ENCODE data around the gene CLIC5. TPM values are rescaled to one million over a fixed set of nuclear protein-coding genes. Genes with fewer than 3 reads are reported as not detected.
A peak's percentile ranks its signal among the peaks of the same experiment; 100 is the strongest.

Gene CLIC5
- 1 to 10 TPM; 2.7 to 4.8 TPM for total RNA-seq
- polyA plus RNA-seq (ENCODE audit: insufficient read depth, low read depth, low replicate concordance), result 17.1 TPM
- long read RNA-seq, donor 1, result 0 reads
- long read RNA-seq, donor 2, result 0 reads

DNA sequence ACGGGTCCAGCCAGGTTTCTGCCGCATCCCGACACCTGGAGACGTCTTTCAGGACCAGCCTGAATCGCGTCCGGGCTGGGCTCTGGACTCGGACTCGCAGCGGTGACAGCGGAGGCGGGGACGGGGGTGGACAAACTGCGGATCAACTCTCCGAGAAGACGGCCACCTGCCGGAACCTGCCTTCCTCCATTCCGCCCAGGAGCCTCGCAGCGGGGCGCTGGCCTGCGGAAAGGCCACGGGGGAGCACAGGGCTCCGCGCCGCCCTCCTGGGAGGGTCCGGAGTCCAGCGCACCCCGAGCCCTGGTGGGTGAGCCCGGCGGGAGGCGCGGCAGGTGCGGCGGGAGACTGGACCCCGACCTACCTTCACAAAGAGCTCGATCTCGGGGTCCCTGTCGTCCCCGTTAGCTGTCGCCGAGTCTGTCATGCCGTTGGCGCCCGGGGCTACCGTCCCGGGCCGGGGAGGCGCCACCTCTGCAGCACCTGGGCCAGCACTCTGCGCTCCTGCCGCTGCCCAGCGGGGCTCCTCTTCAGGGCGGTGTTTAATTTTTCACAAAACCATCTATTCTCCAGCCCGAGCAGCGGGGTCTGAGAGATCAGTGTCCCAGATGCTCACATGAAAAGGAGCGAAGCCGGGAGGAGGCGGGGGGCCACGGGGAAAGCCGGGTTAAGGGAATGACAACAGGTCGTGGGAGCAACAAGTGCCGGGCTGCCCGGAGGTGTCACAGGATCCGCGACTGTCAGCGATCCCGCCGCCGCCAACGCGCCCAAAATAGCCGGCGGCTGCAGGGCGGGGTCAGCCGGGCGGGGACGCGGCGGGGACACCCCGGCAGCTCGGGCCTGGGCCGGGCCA lies at the start of gene CLIC5:
TSS of gene CLIC5 (minus strand) at position 742 of the 850 bp plus-strand sequence. CDS start at position 424, 318 bp downstream.
- Histone ChIP-seq H3K36me3 (ENCODE audit: low read depth, missing control alignments) (no peaks in the 10 kb centered on the region), H3K4me1 (peaks cover 4% of the 10 kb centered on the region), H3K4me3 (peak within 1 kb of the TSS; percentile 42 to 67), H3K27ac (peak within 1 kb of the TSS in 1 of 2 donors; percentile 22), H3K9me3 (no peaks in the 10 kb centered on the region), H3K27me3 (no peaks in the 10 kb centered on the region)
- intact Hi-C loops (cut with DNase I; ENCODE audit: low total_unique reads), result no loop called here
- TF ChIP-seq, protein P1, sequence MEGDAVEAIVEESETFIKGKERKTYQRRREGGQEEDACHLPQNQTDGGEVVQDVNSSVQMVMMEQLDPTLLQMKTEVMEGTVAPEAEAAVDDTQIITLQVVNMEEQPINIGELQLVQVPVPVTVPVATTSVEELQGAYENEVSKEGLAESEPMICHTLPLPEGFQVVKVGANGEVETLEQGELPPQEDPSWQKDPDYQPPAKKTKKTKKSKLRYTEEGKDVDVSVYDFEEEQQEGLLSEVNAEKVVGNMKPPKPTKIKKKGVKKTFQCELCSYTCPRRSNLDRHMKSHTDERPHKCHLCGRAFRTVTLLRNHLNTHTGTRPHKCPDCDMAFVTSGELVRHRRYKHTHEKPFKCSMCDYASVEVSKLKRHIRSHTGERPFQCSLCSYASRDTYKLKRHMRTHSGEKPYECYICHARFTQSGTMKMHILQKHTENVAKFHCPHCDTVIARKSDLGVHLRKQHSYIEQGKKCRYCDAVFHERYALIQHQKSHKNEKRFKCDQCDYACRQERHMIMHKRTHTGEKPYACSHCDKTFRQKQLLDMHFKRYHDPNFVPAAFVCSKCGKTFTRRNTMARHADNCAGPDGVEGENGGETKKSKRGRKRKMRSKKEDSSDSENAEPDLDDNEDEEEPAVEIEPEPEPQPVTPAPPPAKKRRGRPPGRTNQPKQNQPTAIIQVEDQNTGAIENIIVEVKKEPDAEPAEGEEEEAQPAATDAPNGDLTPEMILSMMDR (IDR thresholded peaks at IDR 0.05), result no peak
- no peak for TF ChIP-seq POLR2A (IDR thresholded peaks at IDR 0.05)
- DNase-seq, result no peak
- 1 to 2% methylated on average over 23 to 71 of the region's 82 CpGs for WGBS, 2 donors

DNA sequence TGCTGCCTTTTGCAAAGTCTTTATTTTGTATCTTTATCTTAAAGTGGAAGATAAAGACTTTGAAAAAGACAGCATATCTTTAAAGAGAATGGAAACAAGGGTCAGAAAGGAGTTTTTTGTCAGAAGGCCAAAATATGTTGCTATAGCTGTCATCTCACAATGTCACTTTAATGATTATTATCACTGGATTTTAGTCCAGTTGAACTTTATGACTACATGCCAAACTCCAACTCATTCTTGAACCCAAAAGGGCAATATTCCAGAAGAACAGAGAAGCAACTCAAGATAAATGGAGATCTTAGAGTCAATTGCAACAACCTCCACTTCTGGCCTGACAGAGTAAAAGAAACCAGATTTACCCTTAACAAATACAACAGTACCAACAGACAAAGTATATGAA lies 47.3 kb upstream of the CLIC5 start:
- Histone ChIP-seq H3K27ac (no peak overlapping the region), H3K9me3 (no peaks in the 10 kb centered on the region), H3K4me3 (no peak overlapping the region), H3K27me3 (no peaks in the 10 kb centered on the region), H3K36me3 (ENCODE audit: low read depth, missing control alignments) (no peaks in the 10 kb centered on the region), H3K4me1 (no peaks in the 10 kb centered on the region)
- intact Hi-C loops (cut with DNase I; ENCODE audit: low total_unique reads), result no loop called here
- no peak for DNase-seq
- TF ChIP-seq, protein P1 (IDR thresholded peaks at IDR 0.05), result no peak
- no peak for TF ChIP-seq POLR2A (IDR thresholded peaks at IDR 0.05)

DNA sequence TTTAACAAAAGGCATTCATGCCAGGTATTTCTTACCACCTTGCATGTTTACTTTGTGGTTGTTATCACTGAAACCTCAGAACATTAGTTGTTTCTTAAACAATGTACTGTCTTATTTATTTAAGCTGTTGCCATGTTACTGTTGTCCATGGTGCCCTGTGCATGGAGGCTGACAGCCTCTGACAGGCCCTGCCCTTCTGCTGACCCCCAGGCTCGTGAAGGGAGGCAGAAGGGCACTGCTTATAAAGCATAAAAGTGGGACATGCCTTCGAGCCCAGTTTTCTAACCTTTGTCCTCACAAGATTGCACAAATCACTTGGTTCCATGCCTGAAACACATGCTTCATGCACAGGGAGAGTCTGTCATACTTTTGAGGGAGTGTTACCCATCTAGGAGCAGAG lies 46.7 kb upstream of the CLIC5 start:
- intact Hi-C loops (cut with DNase I; ENCODE audit: low total_unique reads), result no loop called here
- no peaks in the 10 kb centered on the region for H3K36me3 ChIP-seq (ENCODE audit: low read depth, missing control alignments)
- WGBS, 2 donors, result 40 to 48% methylated on average over 2 of the region's 2 CpGs
- TF ChIP-seq, protein P1 (IDR thresholded peaks at IDR 0.05), result no peak
- no peak for TF ChIP-seq POLR2A (IDR thresholded peaks at IDR 0.05)
- H3K9me3 ChIP-seq, result no peaks in the 10 kb centered on the region
- no peak overlapping the region for H3K27ac ChIP-seq
- DNase-seq, result no peak
- H3K4me3 ChIP-seq, result no peak overlapping the region
- H3K27me3 ChIP-seq, result no peaks in the 10 kb centered on the region
- H3K4me1 ChIP-seq, result no peaks in the 10 kb centered on the region

DNA sequence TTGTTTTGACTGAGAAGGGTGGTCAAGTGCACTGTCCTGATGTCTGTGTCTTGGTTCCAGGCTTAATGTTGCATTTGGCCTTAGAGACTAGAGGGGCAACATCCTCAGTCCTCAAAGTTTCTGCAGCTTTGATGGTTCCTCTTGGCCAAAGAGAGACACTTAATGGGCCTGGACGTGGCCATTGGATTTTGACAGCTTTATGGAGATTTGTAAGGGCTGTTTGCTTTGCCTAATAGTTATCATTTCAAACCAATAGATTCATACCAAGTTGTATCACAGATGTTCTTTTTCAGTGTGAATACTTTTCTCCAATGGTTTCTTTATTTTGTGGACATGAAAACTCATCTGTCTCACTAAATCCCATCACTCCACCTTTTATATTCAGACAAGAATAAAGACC lies 45.8 kb upstream of the CLIC5 start:
- Histone ChIP-seq H3K9me3 (no peaks in the 10 kb centered on the region), H3K36me3 (ENCODE audit: low read depth, missing control alignments) (no peaks in the 10 kb centered on the region), H3K4me3 (no peak overlapping the region), H3K27ac (no peak overlapping the region), H3K27me3 (no peaks in the 10 kb centered on the region), H3K4me1 (no peaks in the 10 kb centered on the region)
- TF ChIP-seq POLR2A (IDR thresholded peaks at IDR 0.05), result no peak
- TF ChIP-seq, protein P1 (IDR thresholded peaks at IDR 0.05), result no peak
- no peak for DNase-seq
- intact Hi-C loops (cut with DNase I; ENCODE audit: low total_unique reads), result no loop called here
- 60 to 71% methylated on average over 1 of the region's 1 CpG for WGBS, 2 donors

Data from testis (tissue), 5 donors.